Mucosa of descending colon (tissue), 3 donors: ENCODE results near the gene CNKSR3. TPM values are rescaled to one million over a fixed set of nuclear protein-coding genes. Genes with fewer than 3 reads are reported as not detected.

Experiments
- ATAC-seq: fragments of 200-7000 bp; cut with Tn5 transposase; one replicate; pipeline ENCODE4 v1.9.1; 2020; ENCODE audit warnings: mild to moderate bottlenecking, moderate library complexity
- DNase-seq, 3 donors: peaks; one replicate each; pipeline ENCODE4 v3.0.0-alpha.2; 2020
- H3K36me3 ChIP-seq: fragments of 200-600 bp; one replicate; pipeline ENCODE4 v1.8.0; 2021; ENCODE audit warnings: low read depth, mild to moderate bottlenecking
- H3K4me1 ChIP-seq: fragments of 200-600 bp; one replicate; pipeline ENCODE4 v1.8.0; 2021; ENCODE audit warnings: low read depth, mild to moderate bottlenecking
- H3K4me3 ChIP-seq: fragments of 200-600 bp; one replicate; pipeline ENCODE4 v1.8.0; 2021; ENCODE audit warnings: mild to moderate bottlenecking
- H3K9me3 ChIP-seq: fragments of 200-600 bp; one replicate; pipeline ENCODE4 v1.8.0; 2021; ENCODE audit warnings: mild to moderate bottlenecking
- intact Hi-C, 2 donors: fragments of 100-400 bp; cut with DNase I in 1 of 2; cut with micrococcal nuclease in 1 of 2; formaldehyde crosslinking; loops; one replicate each; pipeline versions ENCODE4 v1.11.0 to v1.11.1; 2022; cut with DNase I, micrococcal nuclease
- total RNA-seq, 3 donors: library from RNA; stranded (reverse); fragmentation: NEBNext Ultra II Directional in 2 of 3; extraction: Animal tissue kit (Norgen Biotek cat#: 25700) in 2 of 3; gene quantifications; one replicate each; pipeline versions ENCODE4 v1.2.1 to v1.2.4, GENCODE V29; 2021 to 2023
- TF ChIP-seq, protein P1 (sequence below): fragments of 200-600 bp; IDR thresholded peaks from one replicate; pipeline ENCODE4 v1.8.0; 2022; ENCODE audit warnings: antibody characterized with exemption, mild to moderate bottlenecking
- donor health status: DM: no; HTN: no; CAD: no; lungs with moderate emphysema.
- donor health status: DM: no; HTN: no; CAD: no.
- donor health status: DM: no; HTN: yes; CAD: no.

Gene CNKSR3
- total RNA-seq, 3 donors from 2014 or later: 16.5 to 39.0 (median 33.6) TPM

DNA sequence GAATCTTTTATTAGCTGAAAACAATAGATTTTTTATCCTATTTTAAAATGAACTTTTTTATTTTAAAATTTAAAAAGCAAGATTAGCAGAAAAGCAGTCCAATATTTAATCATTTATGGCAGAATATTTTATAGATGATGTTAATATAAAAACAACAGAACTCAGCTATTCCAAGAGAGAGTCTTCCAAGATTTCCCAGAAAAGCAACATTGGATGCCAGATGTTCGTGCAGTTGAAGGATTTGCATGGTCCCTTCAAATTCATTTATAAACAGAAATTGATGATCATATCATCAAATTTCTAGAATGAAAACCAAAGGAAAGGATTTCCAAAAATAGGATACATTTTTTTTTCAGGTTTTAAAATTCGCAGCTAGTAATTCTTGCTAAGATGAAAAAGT lies 25.4 kb upstream of the CNKSR3 start:
- H3K36me3 ChIP-seq: no peaks in the 10 kb centered on the region
- TF ChIP-seq, protein P1, sequence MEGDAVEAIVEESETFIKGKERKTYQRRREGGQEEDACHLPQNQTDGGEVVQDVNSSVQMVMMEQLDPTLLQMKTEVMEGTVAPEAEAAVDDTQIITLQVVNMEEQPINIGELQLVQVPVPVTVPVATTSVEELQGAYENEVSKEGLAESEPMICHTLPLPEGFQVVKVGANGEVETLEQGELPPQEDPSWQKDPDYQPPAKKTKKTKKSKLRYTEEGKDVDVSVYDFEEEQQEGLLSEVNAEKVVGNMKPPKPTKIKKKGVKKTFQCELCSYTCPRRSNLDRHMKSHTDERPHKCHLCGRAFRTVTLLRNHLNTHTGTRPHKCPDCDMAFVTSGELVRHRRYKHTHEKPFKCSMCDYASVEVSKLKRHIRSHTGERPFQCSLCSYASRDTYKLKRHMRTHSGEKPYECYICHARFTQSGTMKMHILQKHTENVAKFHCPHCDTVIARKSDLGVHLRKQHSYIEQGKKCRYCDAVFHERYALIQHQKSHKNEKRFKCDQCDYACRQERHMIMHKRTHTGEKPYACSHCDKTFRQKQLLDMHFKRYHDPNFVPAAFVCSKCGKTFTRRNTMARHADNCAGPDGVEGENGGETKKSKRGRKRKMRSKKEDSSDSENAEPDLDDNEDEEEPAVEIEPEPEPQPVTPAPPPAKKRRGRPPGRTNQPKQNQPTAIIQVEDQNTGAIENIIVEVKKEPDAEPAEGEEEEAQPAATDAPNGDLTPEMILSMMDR: no peak
- H3K9me3 ChIP-seq: no peaks in the 10 kb centered on the region
- H3K4me3 ChIP-seq: no peak overlapping the region
- ATAC-seq (no peak), DNase-seq (no peak)
- intact Hi-C loops: no loop called here
- peaks cover 4% of the 10 kb centered on the region for H3K4me1 ChIP-seq

DNA sequence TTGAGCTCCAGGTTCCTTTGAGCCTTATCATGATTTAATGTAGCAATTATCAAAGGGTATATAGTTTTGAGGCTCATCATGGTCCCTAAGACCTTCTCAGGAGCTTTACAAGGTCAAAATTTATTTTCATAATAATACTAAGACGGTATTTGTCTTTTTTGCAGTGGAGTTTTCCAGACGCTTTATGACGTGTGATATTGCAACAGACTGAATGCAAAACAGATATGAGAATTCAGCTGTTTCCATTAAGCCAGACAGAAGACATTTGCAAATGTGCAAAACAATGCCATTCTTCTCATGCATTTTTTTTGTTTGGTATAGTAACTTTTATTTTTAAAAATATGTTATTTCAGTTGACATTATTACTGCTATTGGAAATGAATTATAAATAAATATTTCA lies 24.7 kb upstream of the CNKSR3 start:
- ATAC-seq (no peak), DNase-seq (no peak)
- Histone ChIP-seq H3K4me1 (peaks cover 4% of the 10 kb centered on the region), H3K9me3 (no peaks in the 10 kb centered on the region), H3K36me3 (no peaks in the 10 kb centered on the region), H3K4me3 (no peak overlapping the region)
- TF ChIP-seq, protein P1: no peak
- intact Hi-C loops: no loop called here

DNA sequence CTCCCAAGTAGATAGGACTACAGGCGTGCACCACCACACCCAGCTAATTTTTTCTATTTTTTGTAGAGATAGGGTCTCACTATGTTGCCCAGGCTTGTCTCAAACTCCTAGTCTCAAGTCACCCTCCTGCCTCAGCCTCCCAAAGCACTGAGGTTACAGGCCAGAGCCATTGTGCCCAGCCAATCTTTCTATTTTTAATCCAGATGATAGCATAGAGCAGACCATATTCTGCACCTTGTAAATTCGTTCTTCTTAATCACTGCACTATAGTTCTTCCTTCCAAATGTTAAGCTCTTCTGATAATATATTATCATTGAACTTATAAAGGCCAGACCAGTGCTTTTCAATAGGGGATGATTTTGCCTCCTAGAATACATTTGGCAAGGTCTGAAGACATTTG lies 24.0 kb upstream of the CNKSR3 start:
- DNase-seq (no peak), ATAC-seq (no peak)
- Histone ChIP-seq H3K4me1 (peaks cover 4% of the 10 kb centered on the region), H3K9me3 (no peaks in the 10 kb centered on the region), H3K36me3 (no peaks in the 10 kb centered on the region), H3K4me3 (no peak overlapping the region)
- TF ChIP-seq, protein P1: no peak
- intact Hi-C loops: no loop called here

DNA sequence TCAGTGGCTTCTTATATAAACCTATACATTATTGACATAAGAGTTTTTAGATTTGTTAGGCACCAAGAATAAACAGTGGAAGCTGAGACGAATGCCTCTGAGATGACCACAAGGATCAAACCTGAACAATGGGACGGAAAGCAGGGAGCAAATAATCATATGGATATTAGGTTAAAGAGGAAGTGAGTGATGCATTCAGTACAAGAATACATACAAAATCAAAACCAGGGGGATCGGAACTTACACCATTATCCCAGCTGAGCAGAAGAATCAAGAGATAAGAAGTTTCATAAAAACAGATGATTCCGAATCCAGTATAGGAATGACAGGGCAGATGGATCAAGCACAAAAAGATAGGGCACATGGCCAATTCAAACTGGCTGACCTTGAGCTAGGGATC lies 21.9 kb upstream of the CNKSR3 start:
- Histone ChIP-seq H3K9me3 (no peaks in the 10 kb centered on the region), H3K36me3 (no peaks in the 10 kb centered on the region), H3K4me3 (no peak overlapping the region), H3K4me1 (peaks cover 4% of the 10 kb centered on the region)
- ATAC-seq (no peak), DNase-seq (no peak)
- intact Hi-C loops: no loop called here
- TF ChIP-seq, protein P1: no peak

DNA sequence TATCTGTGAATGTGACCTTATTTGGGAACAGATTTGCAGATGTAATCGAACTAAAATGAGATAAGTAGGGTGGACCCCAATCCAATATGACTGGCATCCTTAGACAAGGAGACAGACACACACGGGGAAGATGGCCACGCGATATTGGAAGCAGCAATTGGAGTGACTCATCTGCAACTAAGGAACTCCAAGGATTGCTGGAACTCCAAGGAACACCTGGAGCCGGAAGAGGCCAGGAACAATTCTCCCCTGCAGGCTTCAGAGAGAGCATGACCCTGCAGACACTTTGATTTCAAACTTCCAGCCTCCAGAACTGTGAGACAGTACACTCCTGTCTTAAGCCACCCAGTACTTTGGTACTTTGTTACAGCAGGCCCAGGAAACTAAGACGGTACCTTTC lies 19.5 kb upstream of the CNKSR3 start:
- intact Hi-C loops: no loop called here
- no peak for ATAC-seq
- no peak for DNase-seq
- Histone ChIP-seq H3K4me3 (no peak overlapping the region), H3K9me3 (no peaks in the 10 kb centered on the region), H3K36me3 (no peaks in the 10 kb centered on the region), H3K4me1 (no peaks in the 10 kb centered on the region)
- TF ChIP-seq, protein P1: no peak

DNA sequence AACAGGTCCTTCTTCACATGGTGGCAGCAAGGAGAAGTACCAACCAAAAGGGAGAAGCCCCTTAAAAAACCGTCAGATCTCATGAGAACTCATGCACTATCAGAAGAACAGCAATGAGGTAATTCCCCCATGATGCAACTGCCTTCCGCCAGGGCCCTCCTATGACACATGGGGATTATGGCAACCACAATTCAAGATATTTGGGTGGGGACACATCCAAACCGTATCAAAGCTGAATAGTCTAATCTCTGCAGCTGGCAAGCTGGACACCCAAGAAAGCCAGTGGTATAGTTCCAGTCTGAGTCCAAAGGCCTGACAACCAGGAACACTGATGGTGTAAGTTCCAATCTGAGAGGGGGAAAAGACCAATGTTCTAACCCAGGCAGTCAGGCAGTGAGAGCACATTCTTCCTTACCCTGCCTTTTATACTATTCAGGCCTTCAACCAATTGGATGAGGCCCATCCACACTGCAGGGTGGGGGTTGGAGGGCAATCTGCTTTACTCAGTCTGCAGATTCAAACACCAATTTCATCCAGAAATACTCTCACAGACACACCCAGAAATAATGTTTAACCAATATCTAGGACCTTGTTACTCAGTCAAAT lies 17.9 kb upstream of the CNKSR3 start:
- no peaks in the 10 kb centered on the region for H3K4me1 ChIP-seq
- DNase-seq: no peak
- no peaks in the 10 kb centered on the region for H3K9me3 ChIP-seq
- peak; percentile 60 for ATAC-seq
- intact Hi-C loops: no loop called here
- H3K36me3 ChIP-seq: no peaks in the 10 kb centered on the region
- TF ChIP-seq, protein P1: no peak
- no peak overlapping the region for H3K4me3 ChIP-seq
